GM18502 (cell line): Measurements from ENCODE around the gene TMEM95.
"Not testable (repeated sequence)": the region's sequence is repeated elsewhere in the genome, so short reads cannot be mapped to it uniquely, and the experiment has no call there.

Experiments
- ATAC-seq: cut with Tn5 transposase; IDR thresholded peaks from one replicate; pipeline ENCODE4 v1.9.1; 2021; ENCODE audit warnings: mild to moderate bottlenecking; ENCODE audit not compliant: unreplicated experiment, poor library complexity

Gene TMEM95

GRCh38 chr17:7322520-7323194 is 32.3 kb upstream of the TMEM95 start:
- no peak for ATAC-seq

- ATAC-seq: no peak
Observed at GRCh38 chr17:7323731-7324437, 31.1 kb upstream of the TMEM95 start.

GRCh38 chr17:7324438-7324779 is 30.5 kb upstream of the TMEM95 start:
- no peak for ATAC-seq

- no peak for ATAC-seq
Observed at GRCh38 chr17:7325031-7325528, 29.9 kb upstream of the TMEM95 start.

- no peak for ATAC-seq
Observed at GRCh38 chr17:7326186-7326585, 28.8 kb upstream of the TMEM95 start.

- no peak for ATAC-seq
Observed at GRCh38 chr17:7327056-7327455, 27.9 kb upstream of the TMEM95 start.

GRCh38 chr17:7327501-7327900 is 27.5 kb upstream of the TMEM95 start:
- ATAC-seq: no peak

GRCh38 chr17:7328009-7328408 is 26.9 kb upstream of the TMEM95 start:
- no peak for ATAC-seq

- peak; percentile 9 for ATAC-seq
Observed at GRCh38 chr17:7328840-7329373, 26.0 kb upstream of the TMEM95 start, which contains the start of gene NEURL4. TSS of gene NEURL4 (minus strand) at chr17:7329335. CDS start at chr17:7329312, 23 bp downstream.

GRCh38 chr17:7329374-7329996 is 25.5 kb upstream of the TMEM95 start:
- ATAC-seq: peak; percentile 61

GRCh38 chr17:7329997-7330637 is 24.8 kb upstream of the TMEM95 start:
- peak; percentile 53 for ATAC-seq

- no peak for ATAC-seq
Observed at GRCh38 chr17:7330638-7331015, 24.3 kb upstream of the TMEM95 start.

GRCh38 chr17:7332111-7332510 is 22.8 kb upstream of the TMEM95 start:
- no peak for ATAC-seq

GRCh38 chr17:7332600-7333069 is 22.3 kb upstream of the TMEM95 start:
- not testable (repeated sequence) for ATAC-seq

- ATAC-seq: no peak
Observed at GRCh38 chr17:7334938-7335538, 19.9 kb upstream of the TMEM95 start.

- not testable (repeated sequence) for ATAC-seq
Observed at GRCh38 chr17:7335765-7336164, 19.2 kb upstream of the TMEM95 start.

- ATAC-seq: peak; percentile 67
Observed at GRCh38 chr17:7336240-7337175, 18.4 kb upstream of the TMEM95 start, which contains the start of gene ACAP1. TSS of gene ACAP1 (plus strand) at chr17:7336529. CDS start at chr17:7336735, 206 bp downstream.

- not testable (repeated sequence) for ATAC-seq
Observed at GRCh38 chr17:7337600-7337999, 17.4 kb upstream of the TMEM95 start.

GRCh38 chr17:7340179-7340578 is 14.8 kb upstream of the TMEM95 start:
- no peak for ATAC-seq
